ENCODE results near the gene PSMG1. TPM values are rescaled to one million over a fixed set of nuclear protein-coding genes. Genes with fewer than 3 reads are reported as not detected.
A peak's percentile ranks its signal among the peaks of the same experiment; 100 is the strongest.

Gene PSMG1
- total and polyA plus RNA-seq, 9 of the 15 experiments (the other 6 are each of a cell fraction or from before 2014, with no cell fraction given) = 54.5 to 427 (median 328) TPM

GRCh38 chr21:39180429-39181019 is 2.7 kb downstream of the PSMG1 start (continued):
- no peak for TF ChIP-seq ZNF639 (CRISPR knock-in tag; conservative IDR thresholded peaks at IDR 0.05 in 1 of 2, IDR thresholded peaks at IDR 0.05 in 1 of 2)
- no peak for TF ChIP-seq BRCA1 (IDR thresholded peaks at IDR 0.05)
- no peak for TF ChIP-seq BRCA1 (CRISPR knock-in tag; IDR thresholded peaks at IDR 0.05)
- no peak for TF ChIP-seq JUNB (CRISPR knock-in tag; conservative IDR thresholded peaks at IDR 0.05)
- TF ChIP-seq ATF2 (CRISPR knock-in tag; IDR thresholded peaks at IDR 0.05) = no peak

- in situ Hi-C loops (cut with MboI) (no loop called here), intact Hi-C loops (cut with micrococcal nuclease) (no loop called here)
- DNase-seq (ENCODE audit: extremely low read depth in 1 of 4, low spot score in 3 of 4) (no peak), FAIRE-seq (no peak), ATAC-seq (no peak)
- BruUV-seq (replicated peaks) = no TSS peak
- TF ChIP-seq SAFB2 (IDR thresholded peaks at IDR 0.05; ENCODE audit: borderline replicate concordance, low read depth, low read length, severe bottlenecking) = no peak
- TF ChIP-seq NFIC (IDR thresholded peaks at IDR 0.05) = peak; percentile 72
- no peak for TF ChIP-seq MXD1 (CRISPR knock-in tag; IDR thresholded peaks at IDR 0.05; ENCODE audit: borderline replicate concordance, poor library complexity, severe bottlenecking)
- no peak for TF ChIP-seq GTF2B (IDR thresholded peaks at IDR 0.05; ENCODE audit: extremely low read depth, insufficient read length)
- no peak for TF ChIP-seq NR1H2 (CRISPR knock-in tag; IDR thresholded peaks at IDR 0.05)
- TF ChIP-seq GMEB1 (CRISPR knock-in tag; IDR thresholded peaks at IDR 0.05) = no peak
- no peaks in the 10 kb centered on the region for H3K27me3 ChIP-seq (ENCODE audit: control insufficient read depth in 2 of 2, insufficient read depth in 2 of 2, low read length in 2 of 2)
- H3K9me1 ChIP-seq (ENCODE audit: control insufficient read depth, insufficient read depth, low read length) = peaks cover 3% of the 10 kb centered on the region
- ChIA-PET POLR2A (interaction anchor here (0.7 to 1.3 kb wide), 2 partner anchors 11 to 15 kb away, joined by 3 to 4 read pairs; no protein-coding TSS in a partner anchor), CTCF (ENCODE audit: low intra/inter-chr PET ratio) (no interaction called here)
- H4K20me1 ChIP-seq (replicated peaks; ENCODE audit: control insufficient read depth, insufficient read depth, low read length) = peaks cover 5% of the 10 kb centered on the region
- peaks cover 75% of the 10 kb centered on the region for H3K79me2 ChIP-seq (ENCODE audit: control insufficient read depth, insufficient read depth, low read length)
- H3K9me3 ChIP-seq (replicated peaks; ENCODE audit: control insufficient read depth, insufficient read depth, low read depth, low read length) = no peaks in the 10 kb centered on the region
- no peak overlapping the region for H3K4me2 ChIP-seq (ENCODE audit: insufficient read depth, low read length)
- H3K36me3 ChIP-seq (ENCODE audit: control insufficient read depth, insufficient read depth, low read length) = peaks cover 82% of the 10 kb centered on the region
- H3K4me3 ChIP-seq = no peak overlapping the region
- no peak overlapping the region for H2AFZ ChIP-seq (ENCODE audit: low read depth, low read length)
- WGBS (ENCODE audit: insufficient coverage, low coverage, missing lambda C conversion rate) = 84% methylated on average over 7 of the region's 7 CpGs
- no peak overlapping the region for H3K9ac ChIP-seq (ENCODE audit: insufficient read depth in 1 of 2, low read depth in 2 of 2, low read length in 2 of 2)
- peaks cover 8 to 14% of the 10 kb centered on the region in 2 experiments; a peak in 4 of 5 replicates for H3K4me1 ChIP-seq (replicated peaks in 1 of 2; ENCODE audit: control insufficient read depth in 2 of 2, insufficient read depth in 2 of 2, low read length in 2 of 2)
- H3K27ac ChIP-seq (ENCODE audit: extremely low read depth, low read depth, low read length) = no peak overlapping the region
Measured at GRCh38 chr21:39178421-39178820, 4.8 kb downstream of the PSMG1 start.
